IMR-90 (cell line): ENCODE results near the gene COL23A1. TPM values are rescaled to one million over a fixed set of nuclear protein-coding genes. Genes with fewer than 3 reads are reported as not detected.

Experiments
- ATAC-seq: fragments of 200-7000 bp; cut with Tn5 transposase; 2 replicates; pipeline ENCODE4 v1.9.1; 2020; ENCODE audit warnings: low read depth, mild to moderate bottlenecking, moderate library complexity
- BruUV-seq: library from RNA; stranded (reverse); fragments of 400-500 nt; replicated peaks from 2 replicates; lab custom pipeline; 2021; lab: Mats Ljungman, UMichigan
- CTCF ChIA-PET: fragments of 300-600 bp; formaldehyde crosslinking; extraction: SDS; loops from one replicate; lab custom pipeline; 2021; ENCODE audit warnings: antibody characterized with exemption; lab: Yijun Ruan, JAX
- POLR2A ChIA-PET: fragments of 300-600 bp; sonication (Branson Sonifier 250); formaldehyde crosslinking; loops from one replicate; lab custom pipeline; 2022; ENCODE audit warnings: antibody characterized with exemption; ENCODE audit not compliant: unreplicated experiment; lab: Charles Lee
- DNase-seq: peaks from one replicate; pipeline ENCODE4 v3.0.0; 2013
- H2AFZ ChIP-seq: replicated peaks from 2 replicates; pipeline ENCODE3; 2013; ENCODE audit warnings: low read length, mild to moderate bottlenecking; ENCODE audit not compliant: poor library complexity
- H2AK5ac ChIP-seq: 2 replicates; pipeline ENCODE4 v1.6.1; 2013; ENCODE audit warnings: low read depth, low read length, inconsistent platforms
- H2AK9ac ChIP-seq: replicated peaks from 2 replicates; pipeline ENCODE3; 2013; ENCODE audit warnings: mild to moderate bottlenecking, low read depth, low read length, moderate library complexity; ENCODE audit not compliant: poor library complexity
- H2BK120ac ChIP-seq: 2 replicates; pipeline ENCODE4 v1.6.1; 2013; ENCODE audit warnings: low read depth, low read length, inconsistent platforms
- H2BK15ac ChIP-seq: 3 replicates; pipeline ENCODE4 v1.6.1; 2013; ENCODE audit warnings: low read depth, low read length, inconsistent platforms
- H2BK20ac ChIP-seq: 2 replicates; pipeline ENCODE4 v1.6.1; 2013; ENCODE audit warnings: low read depth, mild to moderate bottlenecking, inconsistent platforms, low read length, moderate library complexity
- H2BK5ac ChIP-seq: 2 replicates; pipeline ENCODE4 v1.6.1; 2013; ENCODE audit warnings: mild to moderate bottlenecking, low read depth, low read length, inconsistent platforms; ENCODE audit not compliant: poor library complexity, severe bottlenecking
- H3K14ac ChIP-seq: replicated peaks from 2 replicates; pipeline ENCODE4 v1.6.1; 2013; ENCODE audit warnings: low read depth, low read length, inconsistent platforms
- H3K18ac ChIP-seq: 2 replicates; pipeline ENCODE4 v1.6.1; 2013; ENCODE audit warnings: low read depth, low read length, control low read depth
- H3K23ac ChIP-seq: 2 replicates; pipeline ENCODE4 v1.6.1; 2013; ENCODE audit warnings: low read depth, low read length, inconsistent platforms
- H3K27ac ChIP-seq: 2 replicates; pipeline ENCODE4 v1.5.1; 2013; ENCODE audit warnings: mild to moderate bottlenecking, control low read depth, low read length; ENCODE audit not compliant: insufficient read depth
- H3K27me3 ChIP-seq: 2 replicates; pipeline ENCODE4 v1.6.1; 2013; ENCODE audit warnings: low read length; ENCODE audit not compliant: control insufficient read depth, insufficient read depth
- H3K36me3 ChIP-seq: 2 replicates; pipeline ENCODE4 v1.6.1; 2013; ENCODE audit warnings: low read length, mixed read lengths; ENCODE audit not compliant: control insufficient read depth, insufficient read depth
- H3K4ac ChIP-seq: 2 replicates; pipeline ENCODE4 v1.6.1; 2013; ENCODE audit warnings: low read depth, low read length, inconsistent platforms
- H3K4me1 ChIP-seq: 2 replicates; pipeline ENCODE4 v1.6.1; 2013; ENCODE audit warnings: low read length, mixed read lengths; ENCODE audit not compliant: control insufficient read depth, insufficient read depth
- H3K4me2 ChIP-seq: 2 replicates; pipeline ENCODE4 v1.6.1; 2013; ENCODE audit warnings: low read depth, mild to moderate bottlenecking, control low read depth, low read length, moderate library complexity
- H3K4me3 ChIP-seq: 2 replicates; pipeline ENCODE4 v1.5.1; 2013; ENCODE audit warnings: low read depth, mild to moderate bottlenecking, control low read depth, low read length, moderate library complexity; ENCODE audit not compliant: insufficient read depth
- H3K56ac ChIP-seq: 2 replicates; pipeline ENCODE4 v1.6.1; 2013; ENCODE audit warnings: low read length, inconsistent platforms; ENCODE audit not compliant: insufficient read depth; ENCODE audit errors: extremely low read depth
- H3K79me1 ChIP-seq, 2 experiments: 2 replicates each; pipeline ENCODE4 v1.6.1; 2013; ENCODE audit warnings: low read length in 2 of 2, inconsistent platforms in 1 of 2, low read depth in 1 of 2
- H3K9ac ChIP-seq: 2 replicates; pipeline ENCODE4 v1.6.1; 2013; ENCODE audit warnings: low read depth, low read length, control low read depth
- H3K9me1 ChIP-seq: 2 replicates; pipeline ENCODE4 v1.6.1; 2013; ENCODE audit warnings: low read length, inconsistent platforms; ENCODE audit not compliant: insufficient read depth
- H3K9me3 ChIP-seq: 2 replicates; pipeline ENCODE4 v1.6.1; 2013; ENCODE audit warnings: low read length; ENCODE audit not compliant: control insufficient read depth, insufficient read depth
- H4K20me1 ChIP-seq: 2 replicates; pipeline ENCODE4 v1.6.1; 2013; ENCODE audit warnings: low read length, inconsistent platforms; ENCODE audit not compliant: insufficient read depth
- H4K5ac ChIP-seq: 2 replicates; pipeline ENCODE4 v1.6.1; 2013; ENCODE audit warnings: mild to moderate bottlenecking, low read depth, low read length, control low read depth
- H4K8ac ChIP-seq, 2 experiments: 2 replicates each; pipeline ENCODE4 v1.6.1; 2013; ENCODE audit warnings: low read depth in 2 of 2, low read length in 2 of 2, control low read depth in 1 of 2, inconsistent platforms in 1 of 2
- H4K91ac ChIP-seq: 2 replicates; pipeline ENCODE4 v1.6.1; 2013; ENCODE audit warnings: low read depth, low read length, inconsistent platforms; ENCODE audit not compliant: insufficient read depth
- BHLHE40 ChIP-seq: fragments of 150-350 bp; IDR thresholded peaks from 2 replicates; pipeline ENCODE4 v1.6.1; 2016; ENCODE audit warnings: mild to moderate bottlenecking, low read depth, low read length
- CEBPB ChIP-seq: IDR thresholded peaks from 2 replicates; pipeline ENCODE4 v1.6.1; 2012; ENCODE audit warnings: low read depth, low read length, improper control_type of control experiment
- CHD1 ChIP-seq: IDR thresholded peaks from 2 replicates; pipeline ENCODE4 v1.6.1; 2012; ENCODE audit warnings: low read depth, low read length, improper control_type of control experiment
- FOS ChIP-seq: fragments of 150-350 bp; IDR thresholded peaks from 2 replicates; pipeline ENCODE4 v1.6.1; 2016; ENCODE audit warnings: low read depth, low read length
- MAFK ChIP-seq: IDR thresholded peaks from 2 replicates; pipeline ENCODE4 v1.6.1; 2012; ENCODE audit warnings: low read depth, low read length, improper control_type of control experiment
- MAZ ChIP-seq: IDR thresholded peaks from 2 replicates; pipeline ENCODE4 v1.6.1; 2012; ENCODE audit warnings: low read depth, mild to moderate bottlenecking, low read length, improper control_type of control experiment, moderate library complexity, borderline replicate concordance
- MXI1 ChIP-seq: IDR thresholded peaks from 2 replicates; pipeline ENCODE4 v1.6.1; 2012; ENCODE audit warnings: low read depth, mild to moderate bottlenecking, low read length, moderate library complexity, borderline replicate concordance
- NFE2L2 ChIP-seq: fragments of 150-350 bp; IDR thresholded peaks from 2 replicates; pipeline ENCODE4 v1.6.1; 2016; ENCODE audit warnings: low read depth, mild to moderate bottlenecking, low read length
- POLR2A ChIP-seq: IDR thresholded peaks from 2 replicates; pipeline ENCODE4 v1.6.1; 2012; ENCODE audit warnings: mild to moderate bottlenecking, low read depth, low read length
- RAD21 ChIP-seq: IDR thresholded peaks from 2 replicates; pipeline ENCODE4 v1.6.1; 2012; ENCODE audit warnings: low read length, improper control_type of control experiment
- RCOR1 ChIP-seq: IDR thresholded peaks from 2 replicates; pipeline ENCODE4 v1.6.1; 2012; ENCODE audit warnings: mild to moderate bottlenecking, low read length, improper control_type of control experiment; ENCODE audit not compliant: insufficient replicate concordance
- RFX5 ChIP-seq: IDR thresholded peaks from 2 replicates; pipeline ENCODE4 v1.8.0; 2012; ENCODE audit warnings: low read depth, mild to moderate bottlenecking, low read length, moderate library complexity
- SMC3 ChIP-seq: fragments of 150-350 bp; IDR thresholded peaks from 2 replicates; pipeline ENCODE4 v1.6.1; 2016; ENCODE audit warnings: low read depth, mild to moderate bottlenecking, antibody characterized with exemption, low read length, moderate library complexity
- WGBS, 2 experiments: methylation state at CpG; one replicate each; pipeline versions ENCODE4 v1.1.5 to v1.1.7; 2013; ENCODE audit warnings: missing lambda C conversion rate in 2 of 2; ENCODE audit not compliant: insufficient read length in 1 of 2; ENCODE audit errors: extremely low coverage in 2 of 2; 5-methylcytosine and 5-hydroxymethylcytosine counted together
- dilution Hi-C: fragments of 300-500 bp; cut with HindIII; formaldehyde crosslinking; loops from one replicate; pipeline ENCODE4 v1.14.3; 2018; ENCODE audit warnings: low sequenced_read_pairs; ENCODE audit not compliant: unreplicated experiment
- in situ Hi-C: fragments of 300-500 bp; cut with MboI; formaldehyde crosslinking; loops from 3 replicates; pipeline ENCODE4 v1.14.3; 2019; ENCODE audit warnings: low sequenced_read_pairs, inconsistent platforms, mixed read lengths
- intact Hi-C: fragments of 100-400 bp; cut with micrococcal nuclease; formaldehyde crosslinking; loops from 2 replicates; pipeline ENCODE4 v1.10.0; 2022
- polyA plus RNA-seq, 3 experiments: library from polyadenylated mRNA; depleted of rRNA; stranded (reverse); fragments of >200 nt; gene quantifications; 2 replicates each; pipeline ENCODE4 v1.2.3, GENCODE V29; 2012; ENCODE audit warnings: low replicate concordance in 1 of 3
- total RNA-seq: library from RNA; depleted of rRNA; stranded (reverse); fragments of >200 nt; gene quantifications from 2 replicates; pipeline ENCODE4 v1.2.3, GENCODE V29; 2012
- TF ChIP-seq, protein P1 (sequence below): fragments of 150-350 bp; IDR thresholded peaks from 2 replicates; pipeline ENCODE4 v1.6.1; 2016; ENCODE audit warnings: low read depth, mild to moderate bottlenecking, low read length, moderate library complexity, borderline replicate concordance
- TF ChIP-seq, protein P2 (sequence below): fragments of 150-350 bp; IDR thresholded peaks from 2 replicates; pipeline ENCODE4 v1.6.1; 2017; ENCODE audit warnings: mild to moderate bottlenecking, antibody characterized with exemption, low read length, low read depth
- TF ChIP-seq, protein P3 (sequence below): conservative IDR thresholded peaks from 2 replicates; pipeline ENCODE4 v1.5.1; 2012; ENCODE audit warnings: mild to moderate bottlenecking, low read depth, low read length, improper control_type of control experiment

Gene COL23A1
- total and polyA plus RNA-seq, 2 of the 4 experiments (the other 2 are of a cell fraction), result not detected

DNA sequence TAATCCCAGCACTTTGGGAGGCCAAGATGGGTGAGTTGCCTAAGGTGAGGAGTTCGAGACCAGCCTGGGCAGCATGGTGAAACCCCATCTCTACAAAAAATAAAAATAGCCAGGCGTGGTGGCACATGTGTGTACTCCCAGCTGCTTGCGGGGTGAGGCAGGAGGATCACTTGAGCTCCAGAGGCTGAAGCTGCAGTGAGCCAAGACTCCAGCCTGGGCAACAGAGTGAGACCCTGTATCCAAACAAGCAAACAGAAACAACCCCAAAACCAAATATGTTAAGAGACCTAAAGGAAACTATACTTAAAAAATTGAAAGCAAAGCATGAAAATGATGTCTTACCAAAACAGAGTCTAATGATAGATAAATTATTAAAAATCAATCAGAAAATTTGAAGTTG is 373.4 kb downstream of the COL23A1 start:
- Histone ChIP-seq H4K5ac (no peak overlapping the region), H3K79me1 (peaks cover 10 to 38% of the 10 kb centered on the region in 2 experiments), H3K4me3 (no peak overlapping the region), H3K56ac (no peak overlapping the region), H3K18ac (no peak overlapping the region), H2AFZ (no peak overlapping the region), H2BK15ac (no peak overlapping the region), H4K91ac (no peak overlapping the region), H2AK9ac (no peak overlapping the region), H3K9ac (no peak overlapping the region), H2BK5ac (no peak overlapping the region), H3K9me1 (peaks cover 10% of the 10 kb centered on the region), H3K4me1 (no peaks in the 10 kb centered on the region), H3K4me2 (no peak overlapping the region), H3K14ac (no peak overlapping the region), H4K8ac (no peak overlapping the region), H3K27me3 (no peaks in the 10 kb centered on the region), H2AK5ac (no peak overlapping the region), H3K27ac (no peak overlapping the region), H4K20me1 (peaks cover 32% of the 10 kb centered on the region), H2BK20ac (no peak overlapping the region), H3K36me3 (peaks cover 54% of the 10 kb centered on the region), H3K4ac (no peak overlapping the region), H2BK120ac (no peak overlapping the region), H3K23ac (no peak overlapping the region), H3K9me3 (no peaks in the 10 kb centered on the region)
- no peak for TF ChIP-seq RAD21
- no peak for TF ChIP-seq NFE2L2
- TF ChIP-seq, protein P1, sequence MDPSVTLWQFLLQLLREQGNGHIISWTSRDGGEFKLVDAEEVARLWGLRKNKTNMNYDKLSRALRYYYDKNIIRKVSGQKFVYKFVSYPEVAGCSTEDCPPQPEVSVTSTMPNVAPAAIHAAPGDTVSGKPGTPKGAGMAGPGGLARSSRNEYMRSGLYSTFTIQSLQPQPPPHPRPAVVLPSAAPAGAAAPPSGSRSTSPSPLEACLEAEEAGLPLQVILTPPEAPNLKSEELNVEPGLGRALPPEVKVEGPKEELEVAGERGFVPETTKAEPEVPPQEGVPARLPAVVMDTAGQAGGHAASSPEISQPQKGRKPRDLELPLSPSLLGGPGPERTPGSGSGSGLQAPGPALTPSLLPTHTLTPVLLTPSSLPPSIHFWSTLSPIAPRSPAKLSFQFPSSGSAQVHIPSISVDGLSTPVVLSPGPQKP, result no peak
- TF ChIP-seq, protein P2, sequence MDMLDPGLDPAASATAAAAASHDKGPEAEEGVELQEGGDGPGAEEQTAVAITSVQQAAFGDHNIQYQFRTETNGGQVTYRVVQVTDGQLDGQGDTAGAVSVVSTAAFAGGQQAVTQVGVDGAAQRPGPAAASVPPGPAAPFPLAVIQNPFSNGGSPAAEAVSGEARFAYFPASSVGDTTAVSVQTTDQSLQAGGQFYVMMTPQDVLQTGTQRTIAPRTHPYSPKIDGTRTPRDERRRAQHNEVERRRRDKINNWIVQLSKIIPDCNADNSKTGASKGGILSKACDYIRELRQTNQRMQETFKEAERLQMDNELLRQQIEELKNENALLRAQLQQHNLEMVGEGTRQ, result no peak
- no peak for TF ChIP-seq MAZ
- TF ChIP-seq MXI1, result no peak
- TF ChIP-seq RFX5, result no peak
- no peak for TF ChIP-seq MAFK
- TF ChIP-seq RCOR1, result no peak
- no peak for TF ChIP-seq BHLHE40
- TF ChIP-seq POLR2A, result no peak
- no peak for TF ChIP-seq CEBPB
- TF ChIP-seq, protein P3, sequence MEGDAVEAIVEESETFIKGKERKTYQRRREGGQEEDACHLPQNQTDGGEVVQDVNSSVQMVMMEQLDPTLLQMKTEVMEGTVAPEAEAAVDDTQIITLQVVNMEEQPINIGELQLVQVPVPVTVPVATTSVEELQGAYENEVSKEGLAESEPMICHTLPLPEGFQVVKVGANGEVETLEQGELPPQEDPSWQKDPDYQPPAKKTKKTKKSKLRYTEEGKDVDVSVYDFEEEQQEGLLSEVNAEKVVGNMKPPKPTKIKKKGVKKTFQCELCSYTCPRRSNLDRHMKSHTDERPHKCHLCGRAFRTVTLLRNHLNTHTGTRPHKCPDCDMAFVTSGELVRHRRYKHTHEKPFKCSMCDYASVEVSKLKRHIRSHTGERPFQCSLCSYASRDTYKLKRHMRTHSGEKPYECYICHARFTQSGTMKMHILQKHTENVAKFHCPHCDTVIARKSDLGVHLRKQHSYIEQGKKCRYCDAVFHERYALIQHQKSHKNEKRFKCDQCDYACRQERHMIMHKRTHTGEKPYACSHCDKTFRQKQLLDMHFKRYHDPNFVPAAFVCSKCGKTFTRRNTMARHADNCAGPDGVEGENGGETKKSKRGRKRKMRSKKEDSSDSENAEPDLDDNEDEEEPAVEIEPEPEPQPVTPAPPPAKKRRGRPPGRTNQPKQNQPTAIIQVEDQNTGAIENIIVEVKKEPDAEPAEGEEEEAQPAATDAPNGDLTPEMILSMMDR, result no peak
- TF ChIP-seq SMC3, result no peak
- no peak for TF ChIP-seq CHD1
- no peak for TF ChIP-seq FOS
- no CpG with 5 or more reads among the region's 3 CpGs for WGBS, 2 experiments
- no peak for DNase-seq
- dilution Hi-C loops, result no loop called here
- in situ Hi-C loops, result no loop called here
- CTCF ChIA-PET, result no interaction called here
- no TSS peak for BruUV-seq
- no peak for ATAC-seq
- POLR2A ChIA-PET, result no interaction called here
- intact Hi-C loops, result no loop called here
